HG02970 (cell line): Measurements from ENCODE around the gene ZNF487.
"Not testable (repeated sequence)": the region's sequence is repeated elsewhere in the genome, so short reads cannot be mapped to it uniquely, and the experiment has no call there.

ENCODE experiments used
- ATAC-seq: cut with Tn5 transposase; IDR thresholded peaks from one replicate; pipeline ENCODE4 v1.9.1; 2021; ENCODE audit warnings: mild to moderate bottlenecking, moderate library complexity, moderate number of reproducible peaks; ENCODE audit not compliant: unreplicated experiment, low FRiP score

Gene ZNF487

GRCh38 chr10:43430926-43431663 is 5.8 kb upstream of the ZNF487 start:
- ATAC-seq = no peak

- ATAC-seq = peak; percentile 5
These were observed 395 bp downstream of the ZNF487 start for GRCh38 chr10:43437141-43437870.

- no peak for ATAC-seq
These were observed 3.7 kb downstream of the ZNF487 start for GRCh38 chr10:43440463-43441134.

GRCh38 chr10:43444323-43444722 is 7.4 kb downstream of the ZNF487 start:
- ATAC-seq = no peak

GRCh38 chr10:43444897-43445466 is 8.1 kb downstream of the ZNF487 start:
- no peak for ATAC-seq

- not testable (repeated sequence) for ATAC-seq
These were observed 9.5 kb downstream of the ZNF487 start for GRCh38 chr10:43446219-43447017.

GRCh38 chr10:43448742-43449141 is 11.8 kb downstream of the ZNF487 start:
- no peak for ATAC-seq

- no peak for ATAC-seq
These were observed 15.5 kb downstream of the ZNF487 start for GRCh38 chr10:43452356-43452914.

- no peak for ATAC-seq
These were observed 16.4 kb downstream of the ZNF487 start for GRCh38 chr10:43453266-43453831.

- not testable (repeated sequence) for ATAC-seq
These were observed 17.1 kb downstream of the ZNF487 start for GRCh38 chr10:43454025-43454424.

GRCh38 chr10:43456561-43456960 is 19.6 kb downstream of the ZNF487 start:
- ATAC-seq = not testable (repeated sequence)

- ATAC-seq = no peak
These were observed 21.3 kb downstream of the ZNF487 start for GRCh38 chr10:43458227-43458626.

- no peak for ATAC-seq
These were observed 25.0 kb downstream of the ZNF487 start for GRCh38 chr10:43461950-43462349.

GRCh38 chr10:43465086-43465735 is 28.3 kb downstream of the ZNF487 start:
- ATAC-seq = not testable (repeated sequence)

- not testable (repeated sequence) for ATAC-seq
These were observed 28.8 kb downstream of the ZNF487 start for GRCh38 chr10:43465736-43466120.

GRCh38 chr10:43471146-43471545 is 34.2 kb downstream of the ZNF487 start:
- ATAC-seq = no peak

- no peak for ATAC-seq
These were observed 35.2 kb downstream of the ZNF487 start for GRCh38 chr10:43471935-43472720.

GRCh38 chr10:43479275-43479674 is 42.4 kb downstream of the ZNF487 start:
- ATAC-seq = no peak
